Measurements from ENCODE around the gene NR6A1. TPM values are rescaled to one million over a fixed set of nuclear protein-coding genes. Genes with fewer than 3 reads are reported as not detected.
A peak's percentile ranks its signal among the peaks of the same experiment; 100 is the strongest.

NR6A1 gene
- total RNA-seq, 1 experiment from 2014 or later, result 99.3 TPM

DNA sequence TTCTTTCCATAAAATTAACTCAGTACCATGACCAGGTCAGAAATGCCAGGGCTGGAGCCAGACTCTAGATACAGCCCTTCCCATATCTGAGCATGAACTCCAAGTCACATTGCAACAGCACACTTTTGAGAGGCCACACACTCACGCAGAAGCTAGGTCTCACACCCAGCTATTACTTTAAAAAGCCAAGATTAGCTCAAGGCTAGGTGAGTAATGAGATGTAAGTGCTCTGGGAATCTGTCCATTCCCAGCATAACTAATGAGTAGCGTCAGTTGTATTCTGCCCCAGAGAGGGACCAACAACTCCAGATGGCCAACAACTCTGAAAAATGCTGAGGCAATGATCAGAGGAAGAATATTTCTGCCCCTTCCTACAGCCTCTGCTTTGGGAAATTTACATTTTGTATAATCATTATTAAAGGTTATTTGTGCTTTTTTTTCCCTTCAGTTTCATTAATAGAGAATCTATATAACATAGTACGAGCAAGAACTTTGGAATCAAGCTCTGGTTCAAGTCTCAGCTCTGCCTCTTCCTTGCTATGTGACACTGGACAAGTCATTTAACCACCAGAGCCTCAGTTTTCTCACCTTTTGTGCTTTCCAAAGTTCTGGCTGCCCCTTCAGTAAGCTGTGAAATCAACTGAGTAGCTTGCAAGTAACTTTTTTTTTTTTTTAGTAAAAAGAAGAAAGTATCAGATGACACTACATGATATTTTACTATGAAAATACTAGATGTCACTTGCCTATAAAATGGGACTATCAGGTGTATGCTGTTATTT, 118.3 kb downstream of the NR6A1 start:
- no peaks in the 10 kb centered on the region for H3K9me3 ChIP-seq (ENCODE audit: control insufficient read depth, low read depth, low read length)
- no peak overlapping the region for H2BK120ac ChIP-seq (ENCODE audit: low read depth, low read length, poor library complexity, severe bottlenecking)
- H3K79me1 ChIP-seq (ENCODE audit: insufficient read depth, low read depth, low read length, poor library complexity, severe bottlenecking), result peaks cover 3% of the 10 kb centered on the region
- H4K8ac ChIP-seq (replicated peaks; ENCODE audit: insufficient read length, low read depth, low read length), result no peak overlapping the region
- H4K20me1 ChIP-seq (ENCODE audit: control insufficient read depth, insufficient read depth, insufficient read length), result no peaks in the 10 kb centered on the region
- no peak overlapping the region for H4K91ac ChIP-seq (ENCODE audit: insufficient read length, low read depth, low read length)
- H2BK15ac ChIP-seq (ENCODE audit: low read depth, low read length), result no peak overlapping the region
- no peak overlapping the region for H3K27ac ChIP-seq (ENCODE audit: insufficient read length, low read depth, low read length)
- H3K9me3 Mint-ChIP-seq, result no peaks in the 10 kb centered on the region
- no peak overlapping the region for H3K56ac ChIP-seq (ENCODE audit: insufficient read length, low read depth, low read length)
- no peak overlapping the region for H3K4ac ChIP-seq (ENCODE audit: low read depth, low read length)
- H2BK20ac ChIP-seq (ENCODE audit: low read depth, low read length, poor library complexity, severe bottlenecking), result no peak overlapping the region
- H3K27me3 ChIP-seq (ENCODE audit: insufficient read depth, low read length), result no peaks in the 10 kb centered on the region
- no peak overlapping the region for H3K18ac ChIP-seq (ENCODE audit: insufficient read length, low read depth, low read length)
- H2BK12ac ChIP-seq (ENCODE audit: insufficient read length, low read depth, low read length), result no peak overlapping the region
- no peak overlapping the region for H2AK5ac ChIP-seq (ENCODE audit: insufficient read length, low read length)
- no peak overlapping the region for H3K9ac ChIP-seq (ENCODE audit: extremely low read depth, insufficient read length, low read length)
- H3K23ac ChIP-seq (ENCODE audit: insufficient read length, low read depth, low read length), result no peak overlapping the region
- WGBS (ENCODE audit: extremely low coverage, insufficient read length, low lambda C conversion rate), result no CpG with 5 or more reads among the region's 3 CpGs
- H2BK5ac ChIP-seq (ENCODE audit: insufficient read length, low read length), result no peak overlapping the region
- H2AFZ ChIP-seq (ENCODE audit: low read length), result no peak overlapping the region
- H3T11ph ChIP-seq (ENCODE audit: low read length), result no peak overlapping the region
- peaks cover 10 to 16% of the 10 kb centered on the region in 2 experiments for H3K4me1 Mint-ChIP-seq
- H3K4me3 Mint-ChIP-seq, result no peak overlapping the region
- no peaks in the 10 kb centered on the region for H3K23me2 ChIP-seq (ENCODE audit: insufficient read length, low read depth, low read length, poor library complexity, severe bottlenecking)
- H3K4me2 ChIP-seq (ENCODE audit: insufficient read depth, insufficient read length, low read length), result no peak overlapping the region
- H4K5ac ChIP-seq (ENCODE audit: insufficient read length, low read depth, low read length), result no peak overlapping the region
- no peaks in the 10 kb centered on the region for H3K27me3 Mint-ChIP-seq (ENCODE audit: low read depth)
- DNase-seq, result no peak
- H3K27ac Mint-ChIP-seq, result peak overlapping the region in 1 of 3 experiments; percentile 27; a peak in 1 of 7 replicates
- TF ChIP-seq, protein P1, sequence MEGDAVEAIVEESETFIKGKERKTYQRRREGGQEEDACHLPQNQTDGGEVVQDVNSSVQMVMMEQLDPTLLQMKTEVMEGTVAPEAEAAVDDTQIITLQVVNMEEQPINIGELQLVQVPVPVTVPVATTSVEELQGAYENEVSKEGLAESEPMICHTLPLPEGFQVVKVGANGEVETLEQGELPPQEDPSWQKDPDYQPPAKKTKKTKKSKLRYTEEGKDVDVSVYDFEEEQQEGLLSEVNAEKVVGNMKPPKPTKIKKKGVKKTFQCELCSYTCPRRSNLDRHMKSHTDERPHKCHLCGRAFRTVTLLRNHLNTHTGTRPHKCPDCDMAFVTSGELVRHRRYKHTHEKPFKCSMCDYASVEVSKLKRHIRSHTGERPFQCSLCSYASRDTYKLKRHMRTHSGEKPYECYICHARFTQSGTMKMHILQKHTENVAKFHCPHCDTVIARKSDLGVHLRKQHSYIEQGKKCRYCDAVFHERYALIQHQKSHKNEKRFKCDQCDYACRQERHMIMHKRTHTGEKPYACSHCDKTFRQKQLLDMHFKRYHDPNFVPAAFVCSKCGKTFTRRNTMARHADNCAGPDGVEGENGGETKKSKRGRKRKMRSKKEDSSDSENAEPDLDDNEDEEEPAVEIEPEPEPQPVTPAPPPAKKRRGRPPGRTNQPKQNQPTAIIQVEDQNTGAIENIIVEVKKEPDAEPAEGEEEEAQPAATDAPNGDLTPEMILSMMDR (conservative IDR thresholded peaks at IDR 0.05), result no peak
- H3K14ac ChIP-seq (ENCODE audit: insufficient read depth, low read length), result no peak overlapping the region
- peaks cover 0 to 2% (median 0%) of the 10 kb centered on the region in 3 experiments; a peak in 2 of 7 replicates for H3K36me3 Mint-ChIP-seq (ENCODE audit: insufficient read depth in 1 of 3, low read depth in 3 of 3)
- H3K79me2 ChIP-seq (ENCODE audit: insufficient read depth, low read length), result no peaks in the 10 kb centered on the region; the same call in 1 of the 2 replicates
- no peaks in the 10 kb centered on the region for H3K4me1 ChIP-seq (ENCODE audit: insufficient read depth, low read length)

All from H9 (cell line).